HG02973 (cell line): ENCODE data around the gene RNF167.

ENCODE experiments used
- ATAC-seq: cut with Tn5 transposase; IDR thresholded peaks from one replicate; pipeline ENCODE4 v1.9.1; 2021; ENCODE audit warnings: moderate library complexity; ENCODE audit not compliant: unreplicated experiment

RNF167 gene

DNA sequence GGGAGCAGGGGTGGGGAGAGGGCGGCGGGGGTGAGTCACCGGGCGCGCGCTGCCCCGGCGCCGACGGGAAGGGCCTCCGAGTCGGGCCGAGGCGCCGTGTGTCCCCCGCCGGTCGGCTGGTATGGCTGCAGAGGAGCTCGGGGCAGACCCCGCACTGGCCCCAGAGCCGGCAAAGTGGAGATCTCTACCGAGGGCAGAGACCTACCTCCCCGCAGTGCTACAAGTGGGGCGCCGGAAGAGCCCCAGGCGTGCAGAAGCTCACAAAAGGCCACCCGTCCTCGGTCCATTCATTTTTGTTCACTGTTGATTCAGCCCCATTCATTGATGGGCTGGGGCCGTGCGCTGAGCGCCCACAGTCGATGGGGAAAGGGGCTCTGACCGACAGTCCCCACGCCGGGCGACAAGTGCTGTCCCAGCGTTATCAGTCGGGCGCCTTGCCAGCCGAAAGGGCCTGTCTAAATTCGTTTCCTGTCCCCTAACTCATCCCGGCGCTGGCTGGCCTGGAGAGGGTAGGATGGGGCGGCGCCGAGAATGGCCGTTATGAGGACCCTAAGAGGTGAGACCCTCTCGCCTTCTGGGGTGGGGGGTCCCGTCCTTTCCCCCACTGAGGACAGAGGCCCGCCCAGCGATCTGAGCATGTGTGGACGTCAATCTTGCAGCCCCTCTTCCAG is 10.1 kb downstream of the RNF167 start:
- peak; percentile 8 for ATAC-seq

DNA sequence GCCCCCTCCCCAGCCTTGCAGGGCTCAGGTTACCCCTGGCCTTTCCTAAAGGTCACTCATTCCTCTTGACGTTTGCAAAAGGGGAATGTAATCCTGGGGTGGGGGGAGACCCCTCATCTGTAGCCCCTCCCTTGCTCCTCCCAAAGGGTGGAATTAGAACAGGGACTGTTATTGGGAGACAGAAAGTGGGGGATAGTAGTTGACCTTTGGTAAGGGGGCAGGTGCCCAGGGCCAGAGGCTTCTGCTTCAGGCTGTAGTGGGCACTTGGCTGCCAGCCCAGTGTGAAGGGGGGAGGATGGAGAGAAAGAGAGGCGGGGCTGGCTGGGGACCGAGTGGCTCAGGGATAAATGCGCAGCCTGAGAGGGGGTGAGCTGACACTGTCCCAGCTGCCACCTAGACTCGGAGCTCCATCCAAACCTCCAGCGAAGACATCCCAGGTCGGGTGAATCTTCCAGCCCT is 10.7 kb downstream of the RNF167 start, which contains the start of gene ENO3:
ENO3 (plus strand) TSS at position 374 of the 459 bp plus-strand sequence. CDS start 711 bp downstream, outside the sequence.
- ATAC-seq: no peak

DNA sequence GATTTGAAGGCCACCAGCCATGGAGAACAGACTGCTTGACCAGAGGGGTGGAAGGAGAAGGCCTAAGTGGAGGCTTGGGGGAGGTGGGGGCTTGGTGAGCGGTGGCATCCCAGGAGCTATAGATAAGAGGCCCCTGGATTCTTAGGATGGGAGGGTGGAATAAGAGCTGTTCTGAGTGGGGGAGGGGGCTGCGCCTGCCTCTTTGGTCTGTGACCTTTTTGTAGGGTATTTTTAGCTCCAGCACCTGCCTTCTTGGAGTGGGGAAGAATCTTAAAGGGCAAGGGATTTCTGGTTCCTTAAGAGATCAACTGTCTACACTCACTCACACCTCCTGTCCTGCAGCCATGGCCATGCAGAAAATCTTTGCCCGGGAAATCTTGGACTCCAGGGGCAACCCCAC is 11.4 kb downstream of the RNF167 start:
- no peak for ATAC-seq

- no peak for ATAC-seq
These were observed 13.4 kb downstream of the RNF167 start for GRCh38 chr17:4953451-4953961.

DNA sequence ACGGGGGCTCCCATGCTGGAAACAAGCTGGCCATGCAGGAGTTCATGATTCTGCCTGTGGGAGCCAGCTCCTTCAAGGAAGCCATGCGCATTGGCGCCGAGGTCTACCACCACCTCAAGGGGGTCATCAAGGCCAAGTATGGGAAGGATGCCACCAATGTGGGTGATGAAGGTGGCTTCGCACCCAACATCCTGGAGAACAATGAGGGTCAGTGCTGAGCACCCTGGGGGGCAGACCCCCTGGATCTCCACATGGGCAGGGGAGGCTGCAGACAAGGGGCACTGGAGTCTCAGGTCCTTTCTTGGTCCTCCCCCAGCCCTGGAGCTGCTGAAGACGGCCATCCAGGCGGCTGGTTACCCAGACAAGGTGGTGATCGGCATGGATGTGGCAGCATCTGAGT is 15.0 kb downstream of the RNF167 start:
- no peak for ATAC-seq

DNA sequence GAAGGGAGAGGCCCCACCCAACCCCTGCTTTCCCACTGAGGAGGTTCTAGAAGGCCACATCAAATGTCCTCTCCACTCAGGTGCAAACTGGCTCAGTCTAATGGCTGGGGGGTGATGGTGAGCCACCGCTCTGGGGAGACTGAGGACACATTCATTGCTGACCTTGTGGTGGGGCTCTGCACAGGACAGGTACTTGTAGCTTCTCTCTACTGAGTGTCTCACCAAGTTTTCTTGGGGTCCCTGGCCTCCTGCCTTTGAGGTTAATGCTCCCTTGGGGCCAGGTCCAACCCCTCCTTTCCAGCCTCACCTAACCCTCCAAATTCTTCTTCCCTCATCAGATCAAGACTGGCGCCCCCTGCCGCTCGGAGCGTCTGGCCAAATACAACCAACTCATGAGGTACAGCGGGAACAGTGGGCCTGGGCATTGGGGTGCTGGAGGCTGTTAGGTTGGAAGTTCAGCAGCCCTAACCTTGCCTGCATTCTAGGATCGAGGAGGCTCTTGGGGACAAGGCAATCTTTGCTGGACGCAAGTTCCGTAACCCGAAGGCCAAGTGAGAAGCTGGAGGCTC is 16.5 kb downstream of the RNF167 start:
- no peak for ATAC-seq

DNA sequence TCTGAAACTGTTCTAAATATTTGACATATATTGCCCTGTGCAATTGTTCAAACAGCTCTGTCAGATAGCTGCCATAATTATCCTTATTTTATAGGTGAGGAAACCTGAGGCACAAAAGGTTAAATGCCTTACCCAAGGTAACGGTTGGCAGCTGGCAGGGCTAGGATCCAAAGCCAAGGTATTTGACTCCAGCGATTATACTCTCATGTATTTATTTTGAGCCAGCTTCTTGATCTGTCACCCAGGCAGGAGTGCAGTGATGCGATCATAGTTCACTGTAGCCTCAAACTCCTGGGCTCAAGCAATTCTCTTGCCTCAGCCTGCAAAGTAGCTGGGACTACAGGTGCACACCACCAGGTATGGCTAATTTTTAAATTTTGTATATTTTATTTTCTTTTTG is 18.0 kb downstream of the RNF167 start:
- no peak for ATAC-seq

- ATAC-seq: no peak
These were observed 19.3 kb downstream of the RNF167 start for GRCh38 chr17:4959261-4959965.

DNA sequence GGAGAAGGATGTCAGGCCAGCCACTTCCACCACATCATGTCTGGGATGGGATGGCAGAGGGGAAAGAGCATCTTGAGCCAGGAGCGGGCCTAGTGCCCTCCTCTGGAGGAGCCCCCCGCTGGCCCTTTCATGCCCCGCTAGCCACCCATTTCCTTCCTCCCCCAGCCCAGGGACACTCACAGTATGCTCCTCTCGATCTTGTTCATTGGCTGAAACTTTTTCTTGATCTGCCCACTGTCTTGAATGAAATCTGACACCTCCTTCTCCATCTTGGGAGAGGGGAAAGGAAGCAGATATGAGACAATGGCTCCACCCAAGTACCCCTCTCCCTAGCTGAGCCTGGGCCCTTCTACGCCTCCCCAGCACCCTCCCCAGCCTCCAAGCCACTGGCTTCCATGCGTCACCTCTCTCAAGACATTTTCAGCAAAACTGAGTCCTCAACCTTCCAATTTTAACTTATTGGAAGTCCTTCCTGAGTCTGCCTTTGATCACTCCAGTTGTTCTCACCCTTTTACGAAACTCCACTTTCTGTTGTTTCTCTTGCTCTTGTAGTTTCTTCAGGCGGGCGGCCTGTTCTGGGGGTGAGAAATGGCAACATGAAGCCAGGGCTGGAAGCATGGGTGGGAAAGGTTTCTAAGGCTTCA is 20.3 kb downstream of the RNF167 start:
- ATAC-seq: no peak

DNA sequence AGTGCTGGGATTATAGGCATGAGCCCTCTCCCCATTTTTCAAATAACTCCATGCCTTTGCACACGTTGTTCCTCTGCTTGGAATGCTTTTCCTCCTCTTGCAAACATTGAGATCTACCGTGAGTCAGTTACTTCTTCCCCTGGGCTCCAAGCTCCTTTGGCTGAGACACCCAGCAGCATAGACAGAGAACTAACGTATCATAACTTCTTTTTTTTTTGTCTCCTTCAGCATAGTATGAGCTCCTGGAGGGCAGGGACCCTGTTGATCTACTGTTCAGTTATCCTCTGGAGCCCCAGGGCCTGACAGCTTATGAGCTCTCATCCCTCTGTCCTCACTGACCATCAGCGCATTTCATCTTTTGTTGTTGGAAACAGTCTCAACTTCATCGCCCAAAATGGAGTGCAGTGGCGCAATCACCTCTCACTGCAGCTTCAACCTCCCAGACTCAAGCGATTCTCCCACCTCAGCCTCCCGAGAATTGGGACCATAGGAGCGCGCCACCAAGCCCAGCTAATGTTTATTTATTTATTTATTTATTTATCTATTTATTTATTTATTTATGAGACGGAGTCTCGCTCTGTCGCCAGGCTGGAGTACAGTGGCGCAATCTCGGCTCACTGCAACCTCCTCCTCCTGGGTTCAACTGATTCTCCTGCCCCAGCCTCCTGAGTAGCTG is 25.4 kb downstream of the RNF167 start:
- ATAC-seq: no peak

GRCh38 chr17:4966844-4967538 is 26.9 kb downstream of the RNF167 start:
- peak; percentile 69 for ATAC-seq

DNA sequence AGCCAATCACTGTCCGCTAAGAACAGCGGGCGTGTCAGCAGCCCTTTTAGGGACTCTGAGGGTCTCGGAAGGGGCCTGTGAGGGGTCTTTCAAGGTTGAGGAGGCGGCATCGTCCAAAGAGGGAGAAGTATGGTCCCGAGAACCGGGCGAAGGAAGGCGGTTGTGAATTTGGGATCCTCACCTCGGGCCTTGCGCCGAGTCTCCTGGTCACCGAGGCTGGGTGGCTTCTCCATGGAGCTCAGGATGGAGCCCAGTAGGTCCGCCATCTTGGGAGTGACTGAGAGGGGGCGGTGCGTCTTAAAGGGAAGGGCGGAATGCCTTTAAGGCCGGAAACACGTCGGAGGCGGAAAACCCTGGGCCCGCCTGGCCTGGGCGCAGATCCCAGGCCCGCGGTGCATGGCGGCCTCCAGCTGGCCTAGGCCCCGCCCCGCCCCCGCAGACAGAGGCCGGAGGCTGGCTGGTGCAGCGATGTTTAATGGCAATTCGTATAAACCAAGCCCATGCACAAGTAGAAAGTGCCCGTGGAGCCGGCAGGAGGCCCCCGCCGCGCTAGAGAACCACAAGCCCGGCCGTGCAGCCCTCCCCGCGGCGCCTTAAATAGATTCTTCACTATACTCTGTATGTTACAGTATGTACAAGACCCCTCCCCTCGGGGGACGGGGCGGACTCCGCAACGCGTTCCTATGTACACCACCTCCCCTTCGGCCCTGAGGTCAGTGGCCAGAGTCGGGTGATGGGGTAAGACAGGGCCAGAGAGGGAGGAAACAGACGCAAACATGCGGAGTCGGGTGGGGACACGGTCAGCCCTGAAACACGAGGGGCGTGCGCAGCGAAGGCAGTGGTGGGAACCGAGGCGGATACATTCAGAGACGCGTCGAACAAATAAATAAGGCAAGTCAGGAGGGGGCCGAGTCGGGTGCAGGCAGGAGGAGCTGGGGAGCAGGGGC is 27.7 kb downstream of the RNF167 start, which contains the start of gene SPAG7:
SPAG7 (minus strand) TSS at position 279 of the 947 bp plus-strand sequence; CDS start at position 266, 13 bp downstream.
- peak; percentile 49 for ATAC-seq

GRCh38 chr17:4968486-4969046 is 28.5 kb downstream of the RNF167 start:
- ATAC-seq: no peak

- ATAC-seq: no peak
These were observed 29.0 kb downstream of the RNF167 start for GRCh38 chr17:4969047-4969550.

- no peak for ATAC-seq
These were observed 29.6 kb downstream of the RNF167 start for GRCh38 chr17:4969551-4970173.

DNA sequence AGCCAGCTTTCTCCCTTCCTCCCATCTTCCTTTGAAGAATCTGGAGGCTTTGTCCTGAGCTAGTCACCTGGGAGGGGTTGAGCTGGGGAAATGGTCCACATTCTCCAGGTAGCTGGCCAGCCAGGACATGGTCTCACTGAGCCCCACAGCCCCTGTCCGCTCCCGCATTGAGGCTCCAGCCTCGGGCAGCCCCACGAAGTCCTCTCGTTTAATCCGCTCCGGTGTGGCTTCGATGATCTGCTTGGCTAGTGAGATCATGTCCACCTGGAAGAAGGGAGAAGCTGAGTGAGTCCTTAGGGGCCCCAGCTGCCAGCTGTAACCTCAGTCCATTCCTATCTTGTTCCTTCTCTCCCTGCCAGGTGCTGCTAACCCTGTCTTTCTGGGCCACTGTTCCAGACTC is 30.2 kb downstream of the RNF167 start:
- ATAC-seq: no peak

DNA sequence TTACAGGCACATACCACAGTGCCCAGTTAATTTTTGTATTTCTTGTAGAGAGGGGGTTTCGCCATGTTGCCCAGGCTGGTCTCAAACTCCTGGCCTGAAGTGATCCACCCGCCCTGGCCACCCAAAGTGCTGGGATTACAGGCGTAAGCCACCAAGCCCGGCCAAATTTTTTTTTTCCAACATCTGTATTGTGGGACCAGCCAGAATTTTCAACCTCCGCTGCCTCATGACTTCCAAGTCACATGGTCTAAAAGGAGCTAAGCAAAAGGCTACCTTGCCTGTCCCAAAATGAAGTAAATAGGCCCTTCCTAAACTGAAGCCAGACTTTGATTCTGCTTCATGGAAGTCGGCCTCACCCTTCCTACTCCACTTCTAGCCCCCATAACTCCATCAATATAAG is 31.8 kb downstream of the RNF167 start:
- no peak for ATAC-seq

DNA sequence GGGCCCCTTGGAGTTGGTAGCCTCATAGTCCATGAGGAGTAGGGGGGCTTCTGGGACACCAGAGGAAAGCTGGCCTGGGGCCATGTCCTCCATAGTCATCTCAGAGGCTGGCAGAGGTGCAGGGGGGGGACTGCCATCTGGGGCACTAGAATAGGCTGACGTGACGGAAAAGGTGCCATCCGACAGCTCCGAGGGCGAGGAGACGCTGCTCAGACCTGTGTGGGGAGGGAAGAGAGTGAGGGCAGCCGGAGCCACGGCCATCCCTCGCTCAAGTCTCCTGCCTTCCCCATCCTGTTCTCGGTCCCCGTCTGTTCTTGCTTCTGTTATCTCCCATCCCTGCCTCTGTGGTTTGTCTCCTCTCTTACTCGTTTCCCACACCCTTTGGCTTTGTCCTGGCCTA is 32.3 kb downstream of the RNF167 start:
- no peak for ATAC-seq
